GM18909 (cell line): ENCODE data around the gene RNF166.

ENCODE experiments used
- ATAC-seq: cut with Tn5 transposase; IDR thresholded peaks from one replicate; pipeline ENCODE4 v1.9.1; 2021; ENCODE audit warnings: mild to moderate bottlenecking; ENCODE audit not compliant: unreplicated experiment, poor library complexity

RNF166 gene

DNA sequence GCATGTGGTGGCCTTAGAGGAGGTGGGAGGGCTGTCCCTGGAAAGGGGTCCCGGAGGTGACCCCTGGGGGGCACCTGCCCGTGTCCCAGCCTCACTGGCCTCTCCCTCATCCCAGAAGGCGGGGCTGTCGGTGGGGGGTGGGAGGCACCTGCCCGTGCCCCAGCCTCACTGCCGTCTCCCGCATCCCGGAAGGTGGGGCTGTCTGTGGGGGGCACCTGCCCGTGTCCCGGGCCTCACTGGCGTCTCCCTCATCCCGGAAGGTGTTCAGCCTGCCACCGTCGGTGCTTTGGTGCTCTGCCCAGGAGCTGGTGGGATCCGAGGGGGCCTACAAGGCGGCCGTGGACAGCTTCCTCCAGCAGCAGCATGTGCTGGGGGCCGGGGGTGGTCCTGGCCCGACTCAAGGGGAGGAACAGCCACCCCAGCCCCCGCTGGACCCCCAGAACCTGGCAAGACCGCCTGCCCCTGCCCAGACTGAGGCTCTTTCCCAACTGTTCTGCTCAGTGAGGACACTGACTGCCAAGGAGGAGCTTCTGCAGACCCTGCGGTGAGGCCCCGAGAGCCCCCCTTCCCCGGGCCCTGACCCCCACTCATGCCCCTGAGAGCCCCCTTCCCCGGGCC, 6.3 kb upstream of the RNF166 start:
- no peak for ATAC-seq

DNA sequence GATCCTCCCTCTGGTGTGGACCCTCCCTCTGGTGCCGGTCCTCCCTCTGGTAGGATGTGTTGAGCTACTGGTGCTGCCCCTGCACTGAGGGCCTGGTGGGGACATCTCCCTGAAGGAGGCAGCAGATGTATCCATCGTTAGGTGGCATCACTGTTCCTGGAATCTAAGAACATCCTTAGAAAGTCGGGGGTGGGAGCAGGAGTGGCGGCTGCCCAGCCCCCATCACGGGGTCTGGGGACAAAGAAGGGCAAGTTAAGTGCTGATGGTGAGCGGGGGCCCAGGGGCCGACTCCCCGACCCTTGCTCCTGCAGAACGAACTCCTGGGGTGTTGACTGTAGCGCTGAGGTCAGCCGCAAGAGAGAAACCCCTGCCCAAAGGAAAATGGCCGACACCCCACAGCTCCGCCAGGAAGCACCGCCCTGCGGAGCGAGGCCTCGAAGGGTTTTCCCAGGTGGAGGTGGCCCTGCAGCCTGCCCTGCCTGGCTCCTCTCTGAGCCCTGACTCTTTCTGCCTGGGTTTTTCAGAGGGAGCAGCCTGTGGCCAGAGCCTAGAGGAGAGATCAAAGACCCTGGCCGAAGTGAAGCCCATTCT, 5.6 kb upstream of the RNF166 start:
- no peak for ATAC-seq

DNA sequence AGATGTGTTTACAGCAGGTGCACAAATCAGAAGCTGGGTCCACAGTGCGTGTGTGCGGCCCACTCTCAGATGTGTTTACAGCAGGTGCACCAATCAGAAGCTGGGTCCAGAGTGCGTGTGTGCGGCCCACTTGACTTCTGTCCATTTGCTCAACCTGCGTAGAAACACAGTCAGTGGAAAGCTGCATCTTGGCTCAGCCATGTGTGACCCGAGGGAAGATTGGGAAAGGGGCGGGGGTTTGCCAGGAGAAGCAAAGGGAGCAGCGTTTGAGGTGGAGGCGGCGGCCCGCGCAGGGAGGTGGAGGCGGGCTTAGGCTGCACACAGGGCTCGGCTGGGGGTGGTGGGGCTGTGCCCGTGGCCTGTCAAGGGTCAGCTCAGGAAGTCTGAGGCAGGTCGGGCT, 4.3 kb upstream of the RNF166 start:
- ATAC-seq = no peak

DNA sequence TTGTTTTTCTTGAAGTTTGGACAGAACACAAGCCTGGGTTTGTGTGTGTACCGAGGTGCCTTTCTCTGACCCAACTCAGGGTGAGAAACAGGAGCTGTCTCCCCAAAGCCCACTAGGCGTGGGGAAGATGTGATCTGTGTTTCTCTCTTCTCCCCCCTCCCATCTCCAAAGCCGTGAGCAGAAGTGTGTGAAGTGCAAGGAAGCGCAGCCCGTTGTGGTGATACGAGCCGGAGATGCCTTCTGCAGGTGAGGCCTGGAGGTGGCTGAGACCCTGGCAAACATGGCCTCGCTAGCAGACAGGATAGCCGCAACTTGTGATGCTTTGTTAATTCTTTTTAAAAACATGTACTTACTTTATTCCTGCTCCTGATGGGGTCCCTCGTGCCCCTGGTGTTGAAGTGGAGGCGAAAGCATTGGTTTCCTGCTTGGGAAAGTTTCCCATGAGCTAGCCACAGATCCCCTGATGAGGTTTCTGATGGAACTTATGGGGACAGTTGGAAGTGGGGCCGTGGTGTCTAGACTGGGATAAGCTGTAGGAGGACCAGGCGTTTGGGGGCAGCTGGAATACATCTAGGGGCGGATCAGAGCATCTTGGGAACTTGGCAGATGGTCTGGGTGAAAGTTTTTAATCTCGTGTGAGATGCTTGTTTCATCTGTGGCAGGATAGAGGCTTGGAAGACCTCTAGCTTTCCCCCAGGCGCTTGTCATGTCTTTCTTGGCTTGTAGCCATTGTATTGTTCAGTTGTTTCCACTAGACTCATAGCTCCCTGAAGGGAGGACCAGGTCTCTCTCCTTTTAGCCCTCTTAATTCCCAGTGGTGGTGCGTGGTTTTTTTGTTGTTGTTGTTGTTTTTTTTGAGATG, 988 bp upstream of the RNF166 start:
- no peak for ATAC-seq

DNA sequence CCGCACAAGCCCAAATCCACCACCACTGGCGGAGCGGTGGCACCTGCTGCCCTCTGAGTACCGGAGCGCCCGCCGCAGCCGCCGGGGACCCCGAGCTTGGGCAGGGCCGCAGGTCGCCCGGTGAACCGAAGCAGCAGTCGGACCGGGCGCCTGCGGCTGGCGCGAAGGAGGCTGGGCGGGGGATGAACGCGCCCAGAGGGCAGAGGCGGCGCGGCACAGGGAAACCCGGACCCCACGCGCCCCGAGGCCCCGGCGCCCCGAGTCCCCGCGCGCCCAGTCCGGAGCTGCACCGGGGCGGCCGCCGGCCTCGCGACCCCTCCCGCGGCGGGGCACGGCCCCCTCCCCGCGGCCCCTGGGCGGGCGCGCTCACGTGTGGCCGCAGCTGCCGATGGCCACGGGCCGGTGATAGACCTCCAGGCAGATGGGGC, 393 bp downstream of the RNF166 start:
- ATAC-seq = peak; percentile 25

DNA sequence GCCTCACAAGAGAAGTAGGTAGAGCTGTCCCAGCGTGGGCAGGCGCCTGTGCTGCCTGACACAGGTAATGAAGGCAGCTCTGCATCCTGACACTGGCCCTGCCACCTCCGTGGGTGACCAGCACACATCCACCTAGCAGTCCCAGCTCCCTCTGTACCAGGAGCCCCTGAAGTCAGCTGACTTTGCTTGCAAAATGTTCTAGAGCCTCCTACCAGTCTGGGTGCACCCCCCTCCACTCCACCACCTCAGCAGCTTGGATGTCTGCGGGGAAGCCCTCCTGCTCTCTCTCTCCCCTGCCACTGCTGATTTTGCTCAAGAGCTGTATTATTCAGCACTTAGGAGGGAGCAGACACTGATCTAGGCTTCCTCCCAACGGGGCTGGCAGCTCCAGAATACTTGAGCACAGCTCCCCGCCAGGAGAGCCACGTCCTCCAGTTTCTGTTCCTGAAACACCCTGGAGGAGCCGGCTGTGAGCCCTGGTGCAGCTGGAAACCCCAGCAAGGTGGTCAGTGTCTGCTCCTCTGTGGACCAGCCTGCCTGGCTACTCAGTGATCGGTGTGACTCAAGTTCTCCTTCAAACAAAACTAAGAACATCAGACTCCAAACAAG, 1.0 kb downstream of the RNF166 start:
- no peak for ATAC-seq

DNA sequence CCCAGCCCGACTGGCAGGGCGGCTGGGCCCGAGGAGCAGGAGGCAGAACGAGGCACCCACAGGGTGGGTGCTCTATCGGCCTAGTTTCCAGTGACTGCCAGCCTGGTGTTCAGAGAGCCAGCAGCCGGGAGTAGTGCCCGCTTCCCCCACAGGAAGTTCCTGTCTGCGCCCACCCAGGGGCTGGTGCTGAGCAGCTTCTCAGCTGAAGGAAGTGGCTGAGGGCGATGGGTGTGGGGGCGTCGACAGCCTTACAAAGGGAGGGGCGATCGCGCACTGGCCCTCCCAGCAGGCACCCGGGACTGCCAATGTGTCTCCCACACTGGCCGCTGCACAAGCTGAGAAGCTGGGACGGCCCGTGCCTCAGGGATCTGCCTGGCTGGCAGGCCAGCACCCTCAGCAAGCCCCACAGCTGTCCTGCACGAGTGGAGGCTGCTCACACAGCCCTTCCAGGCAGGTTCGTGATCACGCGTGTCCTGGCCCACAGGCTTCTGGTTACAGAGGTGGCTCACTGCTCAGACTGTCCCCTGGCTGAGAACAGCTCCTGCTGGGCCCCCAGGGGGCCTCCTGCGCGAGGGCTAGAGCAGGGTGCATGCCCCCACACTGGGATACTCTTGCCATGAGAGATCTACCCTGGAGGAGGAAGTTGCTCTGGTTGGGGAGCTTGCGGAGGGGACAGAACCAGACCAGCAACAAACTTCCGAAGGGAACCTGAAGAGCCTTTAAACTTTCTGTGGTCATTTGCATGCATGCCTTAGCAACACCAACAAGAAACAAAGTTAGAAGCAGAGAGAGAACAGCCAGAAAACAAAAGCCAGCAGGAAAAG, 2.5 kb downstream of the RNF166 start:
- no peak for ATAC-seq

DNA sequence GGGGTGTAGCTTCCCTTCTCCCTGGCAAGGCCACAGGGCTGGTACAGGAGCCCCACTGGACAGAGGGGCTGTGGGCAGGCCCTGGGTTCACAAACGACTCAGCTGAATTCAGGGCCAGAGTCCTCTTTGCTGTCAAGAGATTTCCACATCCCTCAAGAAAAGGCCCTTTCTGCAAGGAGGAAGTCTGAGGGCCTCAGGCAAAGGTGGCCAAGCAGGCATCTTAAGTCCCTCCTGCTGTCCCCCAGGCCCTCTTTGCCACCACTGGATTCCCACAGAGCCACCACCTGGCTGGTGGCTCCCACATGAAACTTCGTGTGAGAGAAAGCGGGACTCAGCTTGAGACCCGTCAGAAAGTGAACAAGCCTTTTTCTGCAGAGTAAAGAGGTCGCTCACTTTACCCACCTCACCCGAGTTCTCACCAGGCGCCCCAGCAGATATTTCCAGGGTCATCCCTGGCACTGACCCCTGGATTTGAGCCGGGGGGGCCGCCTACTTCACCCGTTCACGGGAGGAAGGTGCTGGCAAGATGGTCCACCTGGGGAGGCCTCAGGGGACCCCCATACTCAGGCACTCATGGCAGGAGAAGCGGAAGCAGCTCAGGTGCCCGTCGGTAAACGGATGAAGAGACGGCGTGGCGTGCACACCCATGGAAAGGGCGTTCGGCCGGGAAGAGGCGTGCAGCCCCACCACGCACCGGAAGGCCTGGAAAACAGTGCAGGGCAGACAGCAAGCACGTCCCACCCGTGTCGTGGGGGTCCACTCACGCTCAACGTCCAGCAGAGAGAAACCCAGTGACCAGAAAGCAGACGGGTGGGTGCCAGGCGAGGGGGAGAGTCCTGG, 3.6 kb downstream of the RNF166 start:
- no peak for ATAC-seq

DNA sequence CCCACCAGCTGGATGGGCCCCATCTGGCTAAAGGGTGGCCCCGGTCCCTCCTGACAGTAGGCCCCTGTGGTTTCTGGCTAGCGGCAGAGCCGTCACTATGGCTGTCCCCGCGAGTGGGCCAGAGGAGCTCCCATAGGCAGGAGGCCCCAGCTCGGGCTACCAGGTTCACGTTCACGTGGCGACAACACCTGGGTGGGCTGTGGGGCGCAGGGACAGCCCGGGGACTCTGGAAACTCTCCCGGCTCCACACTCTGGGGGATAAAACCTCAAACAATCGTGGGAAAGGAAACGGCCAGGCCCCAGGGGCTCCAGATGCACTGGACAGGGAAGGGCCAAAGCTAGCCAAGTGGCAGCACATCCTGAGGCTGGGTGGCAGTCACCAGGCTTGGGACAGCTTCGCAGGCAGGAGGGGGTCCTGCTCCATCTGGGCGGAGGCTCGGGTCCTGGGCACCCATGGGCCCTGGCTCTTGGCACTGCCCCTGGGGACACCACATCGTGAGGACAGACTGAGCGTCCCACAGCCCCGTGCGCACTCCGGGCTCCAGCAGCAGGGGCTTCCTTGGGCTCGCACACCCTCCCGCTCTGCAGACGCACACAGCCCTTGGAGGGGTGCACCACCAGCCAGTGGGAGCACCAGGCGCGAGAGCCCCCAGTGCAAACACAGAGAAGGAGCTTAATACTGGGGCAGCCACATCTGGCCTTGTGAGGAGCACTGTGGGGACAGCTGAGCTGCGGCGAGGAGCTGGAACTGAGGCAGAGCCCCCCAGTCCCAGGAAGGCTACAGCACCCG, 4.4 kb downstream of the RNF166 start:
- no peak for ATAC-seq

DNA sequence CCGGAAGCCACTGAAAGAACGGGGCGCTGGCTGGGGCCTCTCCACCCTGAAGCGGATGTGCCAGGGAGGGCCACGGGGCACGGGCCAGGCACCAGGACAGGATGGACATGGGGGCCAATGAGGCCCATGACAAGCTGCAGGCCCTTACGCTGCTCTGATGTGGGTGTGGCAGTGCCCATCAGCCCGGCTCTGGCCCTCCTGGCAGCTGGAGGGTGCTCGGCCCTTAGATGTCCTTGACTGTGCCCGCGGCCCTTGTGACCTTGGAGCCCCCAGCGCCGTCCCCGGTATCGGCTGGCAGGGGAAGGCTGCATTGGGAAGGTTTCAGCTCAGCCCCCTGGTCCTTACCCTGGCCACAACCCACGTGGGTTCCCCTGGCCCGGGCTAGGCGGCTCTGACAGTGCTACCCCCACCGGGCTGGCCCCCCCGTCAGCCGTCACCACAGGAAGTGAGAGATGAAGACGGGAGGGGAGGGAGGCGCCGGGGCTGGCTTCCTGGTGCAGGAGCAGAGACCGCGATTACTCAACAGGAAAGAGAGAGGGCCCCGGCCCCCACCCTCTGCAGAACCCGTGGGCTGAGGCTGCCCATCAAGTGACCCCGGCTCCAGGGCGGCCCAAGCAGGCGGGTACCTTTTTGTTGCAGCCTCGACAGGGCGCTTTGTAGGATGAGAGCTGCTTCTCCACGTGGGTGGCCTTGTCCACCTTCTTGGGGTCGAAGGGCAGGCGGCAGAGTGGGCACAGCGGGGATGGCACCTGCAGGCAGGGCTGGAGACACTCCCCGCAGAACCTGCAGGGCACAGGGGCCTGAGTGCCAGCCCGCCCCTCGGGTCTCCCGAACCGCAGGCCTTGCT, 5.3 kb downstream of the RNF166 start:
- ATAC-seq = peak; percentile 67

DNA sequence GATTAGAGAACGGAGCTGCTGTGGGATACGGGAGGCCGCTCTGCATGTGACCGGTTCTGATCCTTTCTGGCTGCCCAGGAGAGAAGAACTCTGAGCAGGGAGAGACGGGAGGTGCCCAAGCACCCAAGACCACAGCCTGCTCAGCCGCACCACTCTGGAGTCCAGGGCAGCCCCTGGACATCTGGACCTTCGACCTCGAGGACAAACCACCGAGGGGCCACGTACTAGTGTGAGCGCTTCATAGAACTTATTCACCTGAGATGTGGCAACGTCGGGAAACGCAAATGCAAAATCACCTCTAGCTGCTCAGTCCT, 5.9 kb downstream of the RNF166 start:
- ATAC-seq = peak; percentile 1

DNA sequence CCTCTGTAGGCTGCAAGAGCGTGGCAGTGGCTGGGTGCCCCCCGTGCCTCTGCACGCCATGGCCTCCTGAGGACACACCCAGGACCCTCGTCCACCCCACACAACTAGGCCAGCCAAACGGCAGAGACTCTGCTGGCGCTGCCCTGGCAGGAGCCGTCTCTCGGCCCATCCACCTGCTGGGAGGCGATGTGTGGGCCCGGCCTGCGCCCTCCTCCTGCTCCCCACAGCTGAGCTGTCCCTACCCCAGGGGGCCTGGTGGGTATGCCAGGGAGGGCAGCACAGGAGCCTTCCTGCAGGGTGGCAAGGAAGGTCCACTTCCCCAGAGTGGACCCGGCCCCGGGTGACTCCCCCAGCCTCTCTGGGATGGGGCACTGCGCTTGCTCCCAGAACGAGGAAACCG, 7.0 kb downstream of the RNF166 start:
- ATAC-seq = no peak

DNA sequence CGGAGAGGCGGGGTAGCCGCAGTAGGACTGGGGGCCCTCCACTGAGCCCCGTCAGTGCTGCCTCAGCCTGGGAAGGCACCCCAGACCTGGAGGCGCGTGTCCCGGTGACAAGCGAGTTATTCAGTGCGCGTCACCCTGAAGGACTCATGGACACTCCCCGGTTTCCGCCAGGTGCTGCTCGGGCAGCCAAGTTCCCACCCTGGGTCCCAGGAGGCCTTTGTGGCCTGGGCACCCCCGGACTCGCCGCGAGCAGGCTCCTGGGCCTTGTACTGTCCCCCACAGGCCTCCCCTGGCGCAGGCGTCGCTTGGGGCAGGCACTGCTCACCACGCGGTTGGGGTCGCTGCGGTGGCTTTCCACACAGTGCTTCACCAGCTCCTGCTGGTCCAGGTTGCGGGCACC, 7.6 kb downstream of the RNF166 start:
- ATAC-seq = no peak

DNA sequence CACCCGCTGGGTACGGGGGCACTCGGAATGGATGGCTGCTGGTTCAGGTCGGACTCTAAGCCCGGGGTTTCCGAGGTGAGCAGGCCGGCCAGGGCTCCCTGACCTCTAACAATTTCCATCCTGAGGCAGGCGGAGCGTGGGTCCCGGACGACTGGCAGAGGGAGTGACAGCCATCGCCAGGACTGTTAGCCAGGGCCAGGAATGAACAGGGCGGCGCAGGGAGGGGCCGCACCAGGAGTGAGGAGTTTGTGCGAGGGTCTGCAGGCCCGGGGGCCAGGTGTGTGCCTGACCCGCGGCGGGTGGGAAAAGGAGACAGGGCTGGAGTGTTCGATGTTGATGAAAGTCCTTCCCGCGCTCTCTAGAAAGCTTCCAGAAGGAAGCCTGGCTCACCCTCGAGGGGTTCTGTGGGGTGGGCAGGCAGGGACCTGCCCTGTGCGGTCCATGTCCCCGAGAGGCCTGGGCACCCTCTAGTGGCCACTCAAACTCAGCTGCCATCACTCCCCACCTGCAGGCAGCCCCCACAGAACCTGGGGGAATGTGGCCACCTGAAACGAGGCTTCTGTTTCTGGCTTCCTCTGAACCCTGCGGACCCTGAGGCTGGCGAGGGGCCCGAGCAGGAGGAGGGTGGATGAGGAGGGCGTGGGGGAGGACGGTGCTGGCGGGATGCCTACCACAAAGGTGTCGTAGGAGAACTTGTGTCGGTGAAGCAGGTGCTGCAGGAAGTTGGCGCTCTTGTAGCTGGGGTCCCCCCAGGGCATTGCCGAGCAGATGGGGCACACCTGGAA, 8.2 kb downstream of the RNF166 start:
- no peak for ATAC-seq

DNA sequence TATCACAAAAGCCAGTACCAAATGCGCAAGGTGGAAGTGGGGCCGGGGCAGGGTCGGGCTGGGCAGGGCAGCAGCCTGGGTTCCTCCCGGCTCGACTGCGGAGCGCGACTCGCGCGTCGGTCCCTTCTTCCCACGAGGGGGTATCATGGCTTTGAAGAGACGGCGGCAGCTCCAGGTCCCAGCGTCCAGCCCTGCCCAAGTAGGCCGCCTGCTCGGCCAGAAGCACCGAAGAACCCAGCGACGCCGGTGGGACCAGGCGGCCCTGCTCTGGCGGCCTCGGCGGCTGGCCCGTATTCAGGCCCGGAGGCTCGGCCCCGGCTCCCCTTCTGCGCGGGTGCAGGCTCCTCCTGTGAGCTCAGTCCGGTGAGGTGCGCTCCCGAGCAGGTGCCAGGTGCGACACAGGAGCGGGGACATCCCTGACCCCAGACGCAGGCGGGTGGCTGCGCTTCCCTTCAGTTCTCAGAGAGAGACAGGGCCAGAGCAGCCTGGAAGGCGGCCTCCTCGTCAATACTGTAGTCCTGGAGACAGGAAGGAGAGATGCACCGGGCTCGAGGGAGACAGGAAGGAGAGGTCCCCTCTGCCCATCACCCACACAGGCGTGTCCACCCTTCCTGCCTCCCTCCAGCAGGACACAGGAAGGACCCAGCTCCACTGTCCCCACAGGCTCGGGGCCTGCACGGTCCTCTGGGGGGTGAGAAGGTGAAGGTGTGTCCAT, 8.9 kb downstream of the RNF166 start:
- ATAC-seq = no peak

DNA sequence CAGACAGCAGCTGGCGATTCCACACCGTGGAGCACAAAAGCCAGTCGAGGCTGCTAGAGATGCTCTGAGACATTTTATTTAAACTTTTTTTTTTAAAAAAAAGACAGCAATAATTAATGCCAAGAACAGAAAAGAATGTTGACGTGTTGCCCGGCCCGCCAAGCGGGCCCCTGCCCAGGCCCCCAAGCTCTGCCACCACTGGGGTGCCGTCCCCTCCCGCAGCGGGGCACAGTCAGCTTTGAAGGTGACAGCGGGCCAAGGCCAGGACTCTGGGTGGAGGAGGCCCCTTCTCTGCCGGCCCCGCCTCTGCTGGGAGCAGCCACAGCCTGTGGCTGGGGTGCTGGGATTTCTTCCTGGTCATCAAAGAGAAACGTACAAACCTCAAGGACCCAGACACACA, 9.8 kb downstream of the RNF166 start:
- no peak for ATAC-seq

DNA sequence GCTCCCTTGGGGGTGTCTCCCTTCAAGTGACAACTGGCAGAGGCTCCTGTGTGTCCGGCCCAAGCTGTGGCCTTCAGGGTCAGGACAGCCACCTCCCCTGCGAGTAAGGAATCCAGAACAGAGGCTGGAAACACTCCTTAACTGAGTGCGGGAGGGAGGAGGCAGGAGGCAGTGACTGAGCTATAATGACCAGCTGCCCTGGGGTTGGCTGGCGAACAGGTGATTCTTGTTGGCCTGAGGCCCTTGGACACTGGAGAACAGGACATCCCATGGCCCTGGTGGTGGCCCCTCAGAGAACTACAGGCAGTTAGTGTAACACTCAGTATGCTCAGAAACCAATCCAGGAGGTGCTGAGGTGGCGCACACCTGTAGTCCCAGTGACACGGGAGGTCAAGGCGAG, 10.5 kb downstream of the RNF166 start:
- ATAC-seq = no peak
